ENCODE measurements around the gene KCNT1.

GRCh38 chr9:135785013-135785575 lies 83.1 kb downstream of the KCNT1 start:
- no peak for TF ChIP-seq POLR2AphosphoS5 (IDR thresholded peaks at IDR 0.05; ENCODE audit: low read depth, low read length)
- TF ChIP-seq SIN3A (IDR thresholded peaks at IDR 0.05; ENCODE audit: borderline replicate concordance, insufficient read depth, low read length) = no peak

Measured in PFSK-1 (cell line).